Stimulated activated CD8-positive, alpha-beta memory T cell treated with anti-CD3 and anti-CD28 coated beads, Interleukin-2, amount 100 ng/mL, for 1 hour (primary cell): ENCODE results near the gene CREB3L2.
A peak's percentile ranks its signal among the peaks of the same experiment; 100 is the strongest.

Experiments used
- DNase-seq, 2 donors: peaks; one replicate each; pipeline ENCODE4 v3.0.0-alpha.2; 2020; ENCODE audit warnings: low read depth in 2 of 2

Gene CREB3L2

GRCh38 chr7:137898839-137899721 lies 102.8 kb downstream of the CREB3L2 start:
- DNase-seq, result peak; percentile 41 to 57

GRCh38 chr7:137895301-137896221 lies 106.3 kb downstream of the CREB3L2 start:
- DNase-seq, result no peak

GRCh38 chr7:137893143-137893742 lies 108.6 kb downstream of the CREB3L2 start:
- no peak for DNase-seq

GRCh38 chr7:137891016-137891655 lies 110.8 kb downstream of the CREB3L2 start:
- no peak for DNase-seq

GRCh38 chr7:137890449-137890921 lies 111.4 kb downstream of the CREB3L2 start:
- DNase-seq, result no peak

GRCh38 chr7:137888241-137888640 lies 113.6 kb downstream of the CREB3L2 start:
- DNase-seq, result no peak

GRCh38 chr7:137886746-137887145 lies 115.1 kb downstream of the CREB3L2 start:
- DNase-seq, result no peak

GRCh38 chr7:137886281-137886680 lies 115.6 kb downstream of the CREB3L2 start:
- no peak for DNase-seq

- DNase-seq, result no peak
Observed at GRCh38 chr7:137885678-137886077, 116.2 kb downstream of the CREB3L2 start.

- no peak for DNase-seq
Observed at GRCh38 chr7:137882806-137883205, 119.1 kb downstream of the CREB3L2 start.

GRCh38 chr7:137882261-137882668 lies 119.6 kb downstream of the CREB3L2 start:
- DNase-seq, result no peak

- no peak for DNase-seq
Observed at GRCh38 chr7:137881607-137882260, 120.2 kb downstream of the CREB3L2 start.

GRCh38 chr7:137880432-137880831 lies 121.5 kb downstream of the CREB3L2 start:
- DNase-seq, result no peak

- no peak for DNase-seq
Observed at GRCh38 chr7:137879357-137880158, 122.3 kb downstream of the CREB3L2 start.

GRCh38 chr7:137878333-137878961 lies 123.4 kb downstream of the CREB3L2 start:
- no peak for DNase-seq

GRCh38 chr7:137877027-137877675 lies 124.7 kb downstream of the CREB3L2 start:
- DNase-seq, result no peak

- no peak for DNase-seq
Observed at GRCh38 chr7:137875746-137876145, 126.1 kb downstream of the CREB3L2 start.

GRCh38 chr7:137873979-137874777 lies 127.7 kb downstream of the CREB3L2 start:
- DNase-seq, result no peak
